ENCODE data around the gene DNAAF5.

DNA sequence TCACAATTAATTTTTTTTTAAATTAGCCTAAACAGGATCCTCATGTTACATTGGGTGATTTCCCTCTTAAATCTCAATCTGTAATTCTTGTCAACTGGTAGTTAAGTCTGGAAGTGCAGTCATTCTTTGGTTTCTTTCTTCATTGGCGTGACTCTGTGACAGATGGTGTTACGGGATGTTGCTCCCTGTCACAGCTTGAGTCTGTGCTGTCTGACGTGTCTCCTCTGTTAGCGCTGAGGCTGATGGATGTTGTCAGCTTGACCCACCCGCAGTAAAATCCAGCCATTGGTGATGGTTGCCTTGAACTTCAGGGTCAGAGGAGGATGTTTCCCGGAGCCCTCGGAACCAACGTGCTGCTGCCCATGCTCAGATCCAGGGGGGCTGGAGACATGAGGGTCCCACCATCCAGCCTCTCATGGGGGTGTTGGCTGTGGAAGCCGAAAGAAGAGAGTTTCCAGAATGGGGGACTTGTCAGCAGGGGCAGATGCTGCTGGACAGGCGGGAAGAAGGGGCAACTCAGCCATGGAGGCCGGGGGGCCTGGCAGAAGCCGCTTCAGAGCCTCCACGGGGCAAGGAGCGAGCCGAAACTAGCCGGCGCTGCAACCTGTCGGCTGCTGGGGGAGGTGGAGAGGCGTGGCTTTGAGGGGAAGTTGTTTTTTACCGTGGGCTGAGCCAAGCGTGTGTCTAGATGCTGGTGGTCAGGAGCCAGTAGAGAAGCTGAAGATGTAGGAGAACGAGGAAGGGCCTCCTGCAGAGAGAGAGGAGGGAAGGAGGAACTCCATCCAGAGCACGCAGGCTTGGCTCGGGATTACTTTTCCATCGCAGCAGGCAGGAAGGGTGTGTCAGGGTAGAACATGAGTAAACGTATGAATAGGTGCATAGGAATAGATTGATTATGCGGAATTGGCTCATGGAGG, 109.2 kb downstream of the DNAAF5 start:
- TF ChIP-seq POLR2A (IDR thresholded peaks at IDR 0.05), result no peak
- TF ChIP-seq, protein P1, sequence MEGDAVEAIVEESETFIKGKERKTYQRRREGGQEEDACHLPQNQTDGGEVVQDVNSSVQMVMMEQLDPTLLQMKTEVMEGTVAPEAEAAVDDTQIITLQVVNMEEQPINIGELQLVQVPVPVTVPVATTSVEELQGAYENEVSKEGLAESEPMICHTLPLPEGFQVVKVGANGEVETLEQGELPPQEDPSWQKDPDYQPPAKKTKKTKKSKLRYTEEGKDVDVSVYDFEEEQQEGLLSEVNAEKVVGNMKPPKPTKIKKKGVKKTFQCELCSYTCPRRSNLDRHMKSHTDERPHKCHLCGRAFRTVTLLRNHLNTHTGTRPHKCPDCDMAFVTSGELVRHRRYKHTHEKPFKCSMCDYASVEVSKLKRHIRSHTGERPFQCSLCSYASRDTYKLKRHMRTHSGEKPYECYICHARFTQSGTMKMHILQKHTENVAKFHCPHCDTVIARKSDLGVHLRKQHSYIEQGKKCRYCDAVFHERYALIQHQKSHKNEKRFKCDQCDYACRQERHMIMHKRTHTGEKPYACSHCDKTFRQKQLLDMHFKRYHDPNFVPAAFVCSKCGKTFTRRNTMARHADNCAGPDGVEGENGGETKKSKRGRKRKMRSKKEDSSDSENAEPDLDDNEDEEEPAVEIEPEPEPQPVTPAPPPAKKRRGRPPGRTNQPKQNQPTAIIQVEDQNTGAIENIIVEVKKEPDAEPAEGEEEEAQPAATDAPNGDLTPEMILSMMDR (IDR thresholded peaks at IDR 0.05), result no peak
